Muscle layer of colon (tissue), 2 donors: ENCODE results near the gene MYO7B.
"Not testable (repeated sequence)": the region's sequence is repeated elsewhere in the genome, so short reads cannot be mapped to it uniquely, and the experiment has no call there.

Experiments
- H3K27ac ChIP-seq: one replicate; pipeline ENCODE4 v1.7.0; 2013; ENCODE audit warnings: low read depth, mild to moderate bottlenecking, low read length, moderate library complexity
- H3K27me3 ChIP-seq, 2 donors: one replicate each; pipeline ENCODE4 v1.7.0; 2013; ENCODE audit warnings: low read length in 2 of 2, mild to moderate bottlenecking in 2 of 2; ENCODE audit not compliant: insufficient read depth in 2 of 2, control insufficient read depth in 1 of 2
- H3K36me3 ChIP-seq: one replicate; pipeline ENCODE4 v1.7.0; 2013; ENCODE audit warnings: mild to moderate bottlenecking, low read length; ENCODE audit not compliant: insufficient read depth
- H3K4me1 ChIP-seq: one replicate; pipeline ENCODE4 v1.7.0; 2013; ENCODE audit warnings: mild to moderate bottlenecking, low read length; ENCODE audit not compliant: insufficient read depth
- H3K4me3 ChIP-seq, 2 donors: one replicate each; pipeline ENCODE4 v1.7.0; 2013; ENCODE audit warnings: low read length in 2 of 2, low read depth in 1 of 2, mild to moderate bottlenecking in 1 of 2, moderate library complexity in 1 of 2
- H3K9ac ChIP-seq: one replicate; pipeline ENCODE4 v1.7.0; 2013; ENCODE audit warnings: low read length
- H3K9me3 ChIP-seq: one replicate; pipeline ENCODE4 v1.7.0; 2013; ENCODE audit warnings: mild to moderate bottlenecking, low read length
- donor health status: abdominal sarcoma.
- donor health status: Adenocarcinoma of cecum.

MYO7B gene

DNA sequence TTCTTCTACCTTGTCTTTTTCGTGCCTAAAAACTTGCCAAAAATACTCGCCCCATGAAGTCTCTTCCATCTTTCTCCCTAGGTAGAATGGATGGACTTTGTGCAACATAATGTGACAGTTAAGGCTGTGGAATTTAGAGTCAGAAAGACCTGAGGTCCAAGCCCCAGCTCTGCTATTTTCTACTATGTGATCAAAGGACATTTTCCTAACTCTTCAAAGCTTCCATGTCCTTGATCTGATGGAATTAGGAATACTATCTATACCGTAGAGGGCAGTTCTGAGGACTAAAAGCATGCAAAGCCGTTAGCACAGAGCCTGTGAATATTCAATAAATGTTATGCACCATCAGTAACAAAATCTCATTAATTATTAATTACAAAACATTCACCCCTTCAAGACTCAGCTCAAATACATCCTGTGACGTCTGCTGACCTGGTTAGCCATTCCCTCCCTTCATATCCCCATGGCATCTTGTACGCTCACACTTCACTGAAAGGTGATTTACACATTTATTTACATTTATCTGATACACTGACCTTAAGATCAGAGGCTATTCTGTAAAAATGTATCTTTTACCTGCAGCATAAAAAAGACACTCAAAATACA lies 24.3 kb upstream of the MYO7B start:
- no peak overlapping the region for H3K27ac ChIP-seq
- no peaks in the 10 kb centered on the region for H3K27me3 ChIP-seq
- peaks cover 47% of the 10 kb centered on the region for H3K4me1 ChIP-seq
- no peaks in the 10 kb centered on the region for H3K9me3 ChIP-seq
- H3K4me3 ChIP-seq = no peak overlapping the region
- H3K36me3 ChIP-seq = peaks cover 6% of the 10 kb centered on the region
- no peak overlapping the region for H3K9ac ChIP-seq

DNA sequence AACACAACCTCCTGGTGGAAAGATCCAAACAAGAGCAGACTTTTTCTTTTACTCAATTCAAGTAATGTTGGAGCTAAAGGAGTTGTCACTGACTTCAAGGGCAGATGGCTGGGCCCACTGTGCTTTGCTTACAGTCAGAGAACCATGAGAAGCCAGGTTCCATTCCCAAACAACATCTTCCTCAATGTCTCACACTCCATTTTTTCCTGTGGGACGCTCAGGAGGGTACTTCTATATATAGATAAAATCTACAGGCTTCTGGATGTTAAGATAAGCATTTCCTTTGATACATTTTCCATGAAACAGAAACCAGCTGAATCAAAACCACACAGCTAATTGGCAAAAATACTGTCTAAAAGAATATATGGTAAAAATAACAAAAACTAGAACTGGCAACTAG lies 23.6 kb upstream of the MYO7B start:
- Histone ChIP-seq H3K27me3 (no peaks in the 10 kb centered on the region), H3K27ac (no peak overlapping the region), H3K9me3 (no peaks in the 10 kb centered on the region), H3K4me1 (peaks cover 50% of the 10 kb centered on the region), H3K9ac (no peak overlapping the region), H3K36me3 (peaks cover 6% of the 10 kb centered on the region), H3K4me3 (no peak overlapping the region)

DNA sequence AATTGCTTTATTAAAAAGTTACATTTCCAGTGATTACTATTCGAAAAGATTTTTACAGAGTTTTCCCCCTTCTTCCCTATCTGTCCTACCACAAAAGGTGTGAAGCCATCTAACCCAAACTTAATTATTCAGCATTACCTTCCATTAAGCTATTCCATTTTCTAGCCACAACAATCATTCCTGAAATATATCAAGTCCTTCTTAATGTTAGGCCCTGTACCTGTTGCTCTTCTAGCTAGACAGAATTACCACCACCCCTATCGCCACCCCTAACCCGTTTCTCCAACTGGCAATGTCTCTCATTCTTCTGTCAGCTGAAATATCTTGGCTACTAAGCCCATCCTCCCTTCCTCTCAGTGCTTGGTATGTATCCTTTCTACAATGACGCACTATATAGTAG lies 23.1 kb upstream of the MYO7B start:
- Histone ChIP-seq H3K9me3 (no peaks in the 10 kb centered on the region), H3K9ac (no peak overlapping the region), H3K27me3 (no peaks in the 10 kb centered on the region), H3K27ac (peak overlapping the region; percentile 31), H3K4me1 (peaks cover 46% of the 10 kb centered on the region), H3K4me3 (no peak overlapping the region), H3K36me3 (peaks cover 6% of the 10 kb centered on the region)

DNA sequence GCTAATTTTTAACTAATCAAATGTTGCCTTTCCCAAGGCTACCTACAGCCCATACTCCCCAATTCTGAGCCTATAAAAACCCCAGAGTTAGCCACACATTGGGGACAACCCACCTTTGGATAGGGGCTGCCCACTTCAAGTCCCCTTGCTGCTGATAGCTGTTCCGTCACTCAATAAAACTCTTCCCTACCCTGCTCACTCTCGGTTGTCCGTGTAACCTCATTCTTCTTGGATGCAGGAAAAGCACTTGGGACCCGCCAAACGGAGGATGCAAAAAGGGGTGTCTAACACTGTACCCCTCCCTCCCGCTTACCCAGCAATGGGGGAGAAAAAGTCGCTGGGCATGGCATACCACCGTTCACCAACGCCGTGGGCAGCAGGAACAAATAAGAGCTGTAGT lies 21.4 kb upstream of the MYO7B start:
- no peak overlapping the region for H3K27ac ChIP-seq
- no peaks in the 10 kb centered on the region for H3K9me3 ChIP-seq
- H3K36me3 ChIP-seq = peaks cover 6% of the 10 kb centered on the region
- H3K4me3 ChIP-seq = no peak overlapping the region
- peaks cover 28% of the 10 kb centered on the region for H3K4me1 ChIP-seq
- no peaks in the 10 kb centered on the region for H3K27me3 ChIP-seq
- no peak overlapping the region for H3K9ac ChIP-seq

DNA sequence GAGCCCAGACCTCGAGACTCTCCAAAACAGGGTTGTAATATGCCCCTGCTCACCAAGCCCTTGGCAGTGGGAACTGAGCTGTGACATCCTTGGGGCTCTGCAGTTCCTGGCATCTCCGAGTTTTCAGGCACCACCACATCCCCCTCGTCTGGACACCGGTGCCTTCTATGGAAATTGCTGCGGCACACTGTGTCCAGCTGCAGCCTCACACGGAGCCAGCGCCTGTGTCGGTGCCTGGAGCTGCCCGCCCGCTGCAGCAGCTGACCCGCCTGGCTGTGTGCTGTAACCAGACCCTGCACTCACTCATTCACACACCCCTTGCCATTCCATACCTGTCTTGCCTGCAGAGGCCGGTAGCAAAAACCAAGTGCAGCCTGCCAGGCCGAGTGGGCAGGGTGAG lies 21.0 kb upstream of the MYO7B start:
- peaks cover 24% of the 10 kb centered on the region for H3K4me1 ChIP-seq
- peaks cover 6% of the 10 kb centered on the region for H3K36me3 ChIP-seq
- H3K4me3 ChIP-seq = no peak overlapping the region
- H3K27ac ChIP-seq = peak overlapping the region; percentile 62
- no peak overlapping the region for H3K9ac ChIP-seq
- H3K27me3 ChIP-seq = no peaks in the 10 kb centered on the region
- H3K9me3 ChIP-seq = no peaks in the 10 kb centered on the region

DNA sequence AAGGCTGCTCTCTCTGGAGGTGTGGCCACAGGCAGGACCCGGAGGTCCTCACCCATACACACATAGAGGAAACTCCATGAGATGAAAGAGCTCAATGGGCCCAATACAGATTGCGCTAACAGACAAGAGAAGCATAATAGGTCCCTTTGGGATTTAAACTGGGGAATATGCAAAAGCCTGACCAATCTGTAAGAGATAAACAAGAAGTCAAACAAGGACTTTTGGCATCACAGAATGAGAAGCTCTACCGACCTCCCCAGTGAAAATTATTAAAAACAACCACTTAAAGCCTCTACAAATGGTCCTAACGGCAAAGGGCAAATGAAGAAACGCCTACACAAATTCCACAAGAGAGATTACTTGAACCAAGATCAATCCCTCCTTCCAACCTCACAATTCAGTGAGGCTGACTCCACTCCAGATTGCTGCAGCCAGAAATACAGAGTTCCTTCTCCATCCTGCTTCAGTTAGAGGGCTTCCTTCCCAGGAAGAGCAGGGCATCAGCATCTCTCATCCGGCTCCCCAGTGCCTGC lies 20.0 kb upstream of the MYO7B start:
- no peak overlapping the region for H3K9ac ChIP-seq
- peak overlapping the region in 1 of 2 donors; percentile 37 for H3K4me3 ChIP-seq
- no peaks in the 10 kb centered on the region for H3K9me3 ChIP-seq
- no peaks in the 10 kb centered on the region for H3K27me3 ChIP-seq
- peaks cover 23% of the 10 kb centered on the region for H3K4me1 ChIP-seq
- H3K27ac ChIP-seq = peak overlapping the region; percentile 62
- H3K36me3 ChIP-seq = peaks cover 10% of the 10 kb centered on the region

DNA sequence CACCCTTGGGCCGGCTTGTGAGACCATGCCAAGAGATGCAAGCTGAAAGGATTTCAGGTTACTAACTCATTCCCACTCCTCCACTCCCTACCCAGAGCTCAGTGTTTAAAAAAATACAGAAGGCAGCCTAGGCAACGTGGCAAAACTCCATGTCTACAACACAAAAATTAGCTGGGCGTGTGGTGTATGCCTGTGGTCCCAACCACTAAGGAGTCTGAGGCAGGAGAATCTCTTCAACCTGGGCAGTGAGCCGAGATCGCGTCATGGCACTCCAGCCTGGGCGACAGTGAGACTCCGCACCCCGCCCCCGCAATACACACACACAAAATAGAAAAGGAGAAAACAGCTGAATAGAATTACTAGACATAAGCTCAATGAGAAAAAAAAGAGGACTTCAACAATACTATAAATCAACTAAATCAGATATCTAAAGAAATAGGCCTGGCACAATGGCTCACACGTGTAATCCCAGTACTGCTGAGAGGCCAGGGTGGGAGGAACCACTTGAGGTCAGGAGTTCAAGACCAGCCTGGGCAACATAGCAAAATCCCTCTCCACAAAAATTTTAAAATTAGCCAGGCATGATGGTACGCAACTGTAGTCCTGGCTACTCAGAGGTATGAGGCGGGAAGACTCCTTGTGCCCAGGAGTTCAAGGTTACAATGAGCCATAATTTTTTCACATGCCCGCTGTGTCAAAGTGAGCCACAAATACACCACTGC lies 19.3 kb upstream of the MYO7B start:
- Histone ChIP-seq H3K4me1 (peaks cover 23% of the 10 kb centered on the region), H3K27ac (peak overlapping the region; percentile 62), H3K4me3 (peak overlapping the region in 1 of 2 donors; percentile 37), H3K9me3 (no peaks in the 10 kb centered on the region), H3K27me3 (no peaks in the 10 kb centered on the region), H3K36me3 (peaks cover 10% of the 10 kb centered on the region), H3K9ac (peak overlapping the region; percentile 33)

DNA sequence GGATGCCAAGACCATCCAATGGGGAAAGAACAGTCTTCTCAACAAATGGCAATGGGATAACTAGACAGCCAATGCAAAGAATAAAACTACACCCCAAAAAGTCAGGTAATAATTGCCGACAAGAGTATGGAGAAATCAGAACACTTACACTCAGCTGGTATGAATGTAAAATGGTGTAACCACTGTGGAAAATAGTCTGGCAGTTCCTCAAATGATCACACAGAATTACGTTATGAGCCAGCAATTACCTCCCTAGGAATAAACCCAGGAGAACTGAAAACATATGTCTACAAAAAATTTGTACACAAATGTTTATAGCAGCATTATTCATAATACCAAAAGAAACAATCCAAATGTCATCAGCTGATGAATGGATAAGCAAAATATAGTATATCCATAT lies 18.0 kb upstream of the MYO7B start:
- H3K9ac ChIP-seq = no peak overlapping the region
- H3K9me3 ChIP-seq = no peaks in the 10 kb centered on the region
- H3K4me1 ChIP-seq = peaks cover 23% of the 10 kb centered on the region
- peaks cover 15% of the 10 kb centered on the region for H3K36me3 ChIP-seq
- no peak overlapping the region for H3K27ac ChIP-seq
- no peak overlapping the region for H3K4me3 ChIP-seq
- no peaks in the 10 kb centered on the region for H3K27me3 ChIP-seq

DNA sequence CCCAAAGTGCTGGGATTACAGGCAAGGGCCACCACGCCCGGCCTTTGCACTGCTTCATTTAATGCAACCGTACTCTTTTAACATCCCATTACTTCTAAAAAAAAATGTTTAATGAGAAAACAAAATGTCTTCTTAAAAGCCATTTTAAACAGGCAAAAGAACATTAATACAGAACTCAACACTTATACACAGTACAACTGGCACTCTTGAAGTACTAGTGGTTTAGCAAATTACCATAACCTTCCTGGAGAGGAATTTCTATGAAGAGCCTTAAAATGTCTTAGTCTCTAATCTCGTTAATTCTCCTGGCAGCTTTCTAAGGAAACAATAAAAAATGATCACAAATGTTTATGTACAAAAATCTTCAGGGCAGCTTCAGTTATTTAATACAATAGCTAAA lies 15.1 kb upstream of the MYO7B start:
- Histone ChIP-seq H3K36me3 (peaks cover 11% of the 10 kb centered on the region), H3K9ac (no peak overlapping the region), H3K27me3 (no peaks in the 10 kb centered on the region), H3K4me3 (no peak overlapping the region), H3K4me1 (peaks cover 18% of the 10 kb centered on the region), H3K27ac (no peak overlapping the region), H3K9me3 (no peaks in the 10 kb centered on the region)

DNA sequence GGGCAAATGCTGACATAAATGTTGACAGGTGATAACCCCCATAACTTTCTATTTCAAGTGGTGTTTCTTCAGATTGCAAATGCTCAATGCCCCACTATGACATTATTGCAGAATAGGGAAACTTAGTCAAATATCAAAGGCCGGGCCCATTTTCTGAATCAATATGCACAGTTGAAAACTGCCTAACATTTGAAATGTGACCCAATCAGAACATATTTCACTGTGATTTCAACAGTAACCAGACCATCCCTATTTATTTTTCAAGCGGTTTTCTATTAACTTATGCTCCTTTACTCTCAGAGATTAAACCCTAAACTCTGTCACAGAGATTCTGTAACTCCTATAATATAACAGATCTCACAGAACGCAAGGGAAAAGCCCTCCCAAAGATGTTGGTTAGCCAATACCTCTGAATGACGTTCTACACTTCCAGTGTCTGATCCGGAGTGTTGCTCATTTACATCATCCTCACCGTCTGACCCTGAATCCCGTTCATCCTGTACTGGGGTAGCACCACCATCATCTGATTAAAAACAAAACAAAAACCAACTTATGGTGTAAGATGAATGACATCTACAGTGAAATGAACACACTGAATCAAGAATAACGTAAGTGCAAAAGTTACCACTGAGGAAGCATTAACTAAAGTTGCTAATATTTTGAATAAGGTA lies 12.1 kb upstream of the MYO7B start:
- no peak overlapping the region for H3K27ac ChIP-seq
- no peaks in the 10 kb centered on the region for H3K27me3 ChIP-seq
- H3K9me3 ChIP-seq = no peaks in the 10 kb centered on the region
- H3K36me3 ChIP-seq = peaks cover 11% of the 10 kb centered on the region
- H3K9ac ChIP-seq = no peak overlapping the region
- H3K4me1 ChIP-seq = peaks cover 12% of the 10 kb centered on the region
- no peak overlapping the region for H3K4me3 ChIP-seq

DNA sequence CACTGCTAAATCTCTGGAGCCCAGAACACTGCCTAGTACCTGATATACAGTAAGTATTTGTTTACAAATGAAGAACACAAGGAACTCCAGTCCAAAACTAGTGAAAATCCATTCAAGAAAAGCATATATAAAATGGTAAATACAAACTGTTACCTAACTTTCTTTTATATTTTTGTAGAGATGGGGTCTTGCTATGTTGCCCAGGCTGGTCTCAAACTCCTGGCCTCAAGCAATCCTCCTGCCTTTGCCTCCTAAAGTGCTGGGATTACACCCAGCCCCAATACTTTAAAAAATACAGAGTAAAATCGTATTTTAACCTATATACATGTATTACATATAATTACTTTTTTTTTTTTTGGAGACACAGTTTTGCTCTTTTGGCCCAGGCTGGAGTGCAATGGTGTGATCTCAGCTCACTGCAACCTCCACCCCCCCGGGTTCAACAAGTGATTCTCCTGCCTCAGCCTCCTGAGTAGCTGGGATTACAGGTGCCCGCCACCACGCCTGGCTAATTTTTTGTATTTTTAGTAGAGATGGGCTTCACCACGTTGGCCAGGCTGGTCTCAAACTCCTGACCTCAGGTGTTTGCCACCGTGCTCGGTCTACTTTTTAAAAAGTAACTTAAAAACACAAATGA lies 11.2 kb upstream of the MYO7B start:
- not testable (repeated sequence) for H3K4me3 ChIP-seq, H3K9me3 ChIP-seq, H3K9ac ChIP-seq, H3K27ac ChIP-seq, H3K27me3 ChIP-seq
- Histone ChIP-seq H3K36me3 (peaks cover 11% of the 10 kb centered on the region), H3K4me1 (peaks cover 12% of the 10 kb centered on the region)
